Measurements from ENCODE around the gene AKAP13. TPM values are rescaled to one million over a fixed set of nuclear protein-coding genes. Genes with fewer than 3 reads are reported as not detected.
"Not testable (repeated sequence)": the region's sequence is repeated elsewhere in the genome, so short reads cannot be mapped to it uniquely, and the experiment has no call there.

The AKAP13 gene
- polyA plus RNA-seq, 4 donors = 39.4 to 71.6 (median 58.5) TPM

DNA sequence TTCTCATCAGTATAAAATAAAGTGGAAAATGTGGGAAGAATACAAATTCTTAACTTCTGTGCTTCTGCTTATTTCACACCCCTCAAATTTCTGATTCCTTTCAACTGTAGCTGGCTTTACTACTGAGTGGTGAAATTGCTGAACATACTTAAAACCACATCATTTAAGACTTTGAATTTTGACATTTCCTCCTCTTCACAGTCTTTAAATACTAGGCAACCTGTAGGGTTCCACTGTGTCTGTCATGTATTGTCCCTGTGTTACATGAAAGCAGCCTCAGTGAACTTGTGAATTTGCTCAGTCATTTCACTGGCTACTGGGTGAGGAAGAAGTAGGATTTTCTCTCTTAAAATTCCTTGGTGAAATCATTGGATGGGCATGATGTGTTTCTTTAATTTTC lies 101.1 kb downstream of the AKAP13 start:
- not testable (repeated sequence) for DNase-seq; H3K27ac ChIP-seq (ENCODE audit: low read depth in 1 of 3, low read length in 2 of 3); H3K4me1 ChIP-seq (ENCODE audit: control insufficient read depth in 3 of 3, insufficient read depth in 2 of 3, low read depth in 1 of 3, low read length in 2 of 3); H3K9me3 ChIP-seq (ENCODE audit: control insufficient read depth in 2 of 2, insufficient read depth in 1 of 2, low read depth in 1 of 2, low read length in 1 of 2); H3K36me3 ChIP-seq (ENCODE audit: control insufficient read depth in 3 of 3, insufficient read depth in 2 of 3, low read depth in 1 of 3, low read length in 3 of 3); H3K27me3 ChIP-seq (ENCODE audit: control insufficient read depth in 3 of 3, insufficient read depth in 3 of 3, low read length in 3 of 3); H3K4me3 ChIP-seq (ENCODE audit: low read depth in 1 of 3, low read length in 3 of 3); FAIRE-seq

DNA sequence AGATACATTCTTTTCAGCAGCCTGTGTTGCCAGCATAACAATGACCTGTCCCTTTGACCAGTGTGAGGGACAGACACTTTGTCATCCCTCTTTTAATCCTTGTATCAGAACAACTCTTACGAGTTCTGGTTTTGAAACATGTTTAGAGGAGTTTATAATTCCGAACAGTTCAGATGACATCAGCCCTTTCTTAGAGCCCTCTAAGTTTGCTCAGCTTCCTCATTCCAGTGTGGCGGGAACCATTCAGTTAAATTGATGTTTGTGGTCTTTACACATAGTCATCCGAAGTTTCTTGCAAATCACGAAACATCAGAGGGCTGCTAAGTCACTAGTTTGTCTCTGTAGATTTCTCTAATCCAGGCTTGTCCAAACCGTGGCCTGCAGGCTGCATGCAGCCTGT lies 102.5 kb downstream of the AKAP13 start:
- Histone ChIP-seq H3K4me3 (ENCODE audit: low read depth in 1 of 3, low read length in 3 of 3) (no peak overlapping the region), H3K9me3 (ENCODE audit: control insufficient read depth in 2 of 2, insufficient read depth in 1 of 2, low read depth in 1 of 2, low read length in 1 of 2) (no peaks in the 10 kb centered on the region), H3K27me3 (ENCODE audit: control insufficient read depth in 3 of 3, insufficient read depth in 3 of 3, low read length in 3 of 3) (no peaks in the 10 kb centered on the region), H3K36me3 (ENCODE audit: control insufficient read depth in 3 of 3, insufficient read depth in 2 of 3, low read depth in 1 of 3, low read length in 3 of 3) (peaks cover 0 to 5% (median 0%) of the 10 kb centered on the region in 3 donors), H3K4me1 (ENCODE audit: control insufficient read depth in 3 of 3, insufficient read depth in 2 of 3, low read depth in 1 of 3, low read length in 2 of 3) (peaks cover 0 to 2% (median 0%) of the 10 kb centered on the region in 3 donors), H3K27ac (ENCODE audit: low read depth in 1 of 3, low read length in 2 of 3) (peak overlapping the region in 1 of 3 donors; percentile 60)
- DNase-seq (no peak), FAIRE-seq (no peak)
- 54 to 79% (median 77%) methylated on average over 6 of the region's 6 CpGs for WGBS, 3 donors

DNA sequence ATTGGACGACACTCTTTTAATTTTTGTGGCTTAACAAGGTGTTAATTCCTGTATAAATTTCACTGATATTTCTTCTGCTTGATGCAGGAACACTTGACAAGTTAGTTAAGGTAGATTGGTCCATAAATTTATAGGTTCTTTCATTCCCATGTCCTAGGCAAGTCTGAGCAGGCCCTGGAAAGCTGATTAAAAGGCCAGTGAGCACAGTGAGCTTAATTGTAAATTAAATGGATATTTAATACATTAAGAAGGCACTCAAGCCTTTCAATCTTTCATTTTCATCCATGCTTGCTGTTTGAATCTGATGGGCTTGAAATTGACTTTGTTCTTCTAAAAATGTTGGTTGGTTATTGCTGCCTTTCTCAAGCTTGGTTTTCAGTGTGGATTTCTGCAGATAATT lies 103.6 kb downstream of the AKAP13 start:
- H3K36me3 ChIP-seq (ENCODE audit: control insufficient read depth in 3 of 3, insufficient read depth in 2 of 3, low read depth in 1 of 3, low read length in 3 of 3); FAIRE-seq; H3K4me1 ChIP-seq (ENCODE audit: control insufficient read depth in 3 of 3, insufficient read depth in 2 of 3, low read depth in 1 of 3, low read length in 2 of 3): not testable (repeated sequence)

DNA sequence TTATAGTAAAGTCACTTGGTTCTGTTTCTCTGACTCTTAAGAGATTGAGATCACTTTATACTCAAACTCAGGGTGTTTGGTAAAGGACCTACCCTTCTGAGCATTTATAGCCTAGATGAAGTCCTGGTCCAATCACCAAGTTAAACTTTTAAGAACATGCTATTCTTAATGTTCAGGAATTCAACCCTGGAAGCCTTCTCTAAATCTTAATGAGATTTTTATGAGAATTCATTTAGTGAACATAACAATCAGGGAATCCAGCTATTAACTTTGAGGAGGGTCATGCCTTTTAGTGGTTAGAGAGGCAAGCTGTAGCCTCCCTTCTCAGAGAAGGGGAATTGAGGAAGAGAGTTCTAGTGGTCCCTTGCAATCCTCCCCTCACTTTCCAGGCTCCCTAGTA lies 104.5 kb downstream of the AKAP13 start:
- not testable (repeated sequence) for H3K27me3 ChIP-seq (ENCODE audit: control insufficient read depth in 3 of 3, insufficient read depth in 3 of 3, low read length in 3 of 3); FAIRE-seq; H3K27ac ChIP-seq (ENCODE audit: low read depth in 1 of 3, low read length in 2 of 3); H3K9me3 ChIP-seq (ENCODE audit: control insufficient read depth in 2 of 2, insufficient read depth in 1 of 2, low read depth in 1 of 2, low read length in 1 of 2); H3K4me1 ChIP-seq (ENCODE audit: control insufficient read depth in 3 of 3, insufficient read depth in 2 of 3, low read depth in 1 of 3, low read length in 2 of 3); DNase-seq; H3K36me3 ChIP-seq (ENCODE audit: control insufficient read depth in 3 of 3, insufficient read depth in 2 of 3, low read depth in 1 of 3, low read length in 3 of 3); H3K4me3 ChIP-seq (ENCODE audit: low read depth in 1 of 3, low read length in 3 of 3)

More for the DNA sequence above, 103.6 kb downstream of the AKAP13 start:
- H3K4me3 ChIP-seq (ENCODE audit: low read depth in 1 of 3, low read length in 3 of 3); H3K27ac ChIP-seq (ENCODE audit: low read depth in 1 of 3, low read length in 2 of 3); H3K27me3 ChIP-seq (ENCODE audit: control insufficient read depth in 3 of 3, insufficient read depth in 3 of 3, low read length in 3 of 3); H3K9me3 ChIP-seq (ENCODE audit: control insufficient read depth in 2 of 2, insufficient read depth in 1 of 2, low read depth in 1 of 2, low read length in 1 of 2); DNase-seq: not testable (repeated sequence)
- WGBS, 3 donors = 92 to 100% (median 93%) methylated on average over 1 of the region's 1 CpG

DNA sequence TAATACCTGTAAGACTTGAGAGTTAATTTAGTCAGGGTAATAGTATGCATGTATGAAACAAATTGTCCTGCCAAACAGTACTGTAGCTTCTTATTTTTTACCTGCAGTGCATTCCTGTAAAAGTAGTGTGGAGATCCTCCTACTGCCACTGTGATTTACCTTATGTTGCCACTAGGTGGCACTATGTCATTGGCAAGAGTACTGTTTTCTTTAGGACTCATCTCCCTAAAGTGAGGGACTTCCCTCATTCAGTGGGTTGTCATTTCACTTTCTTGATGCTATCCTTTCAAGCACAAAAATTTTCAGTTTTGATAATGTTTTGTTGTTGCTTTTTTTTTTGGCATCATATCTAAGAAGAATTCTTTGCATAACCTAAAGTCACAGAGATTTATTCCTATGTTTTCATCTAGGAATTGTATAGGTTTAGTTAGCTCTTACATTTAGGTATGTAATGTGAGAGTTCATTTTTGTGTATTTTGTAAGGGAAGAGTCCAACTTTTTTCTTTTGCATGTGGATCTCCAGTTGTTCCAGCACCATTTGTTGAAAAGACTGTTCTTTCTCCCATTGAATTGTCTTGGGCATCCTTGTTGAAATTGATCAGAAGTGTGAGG lies 105.7 kb downstream of the AKAP13 start:
- DNase-seq (peak; percentile 81 to 86), FAIRE-seq (peak; percentile 80)
- Histone ChIP-seq H3K9me3 (ENCODE audit: control insufficient read depth in 2 of 2, insufficient read depth in 1 of 2, low read depth in 1 of 2, low read length in 1 of 2) (no peaks in the 10 kb centered on the region), H3K27me3 (ENCODE audit: control insufficient read depth in 3 of 3, insufficient read depth in 3 of 3, low read length in 3 of 3) (no peaks in the 10 kb centered on the region), H3K4me1 (ENCODE audit: control insufficient read depth in 3 of 3, insufficient read depth in 2 of 3, low read depth in 1 of 3, low read length in 2 of 3) (peaks cover 0 to 6% (median 0%) of the 10 kb centered on the region in 3 donors), H3K27ac (ENCODE audit: low read depth in 1 of 3, low read length in 2 of 3) (no peak overlapping the region), H3K4me3 (ENCODE audit: low read depth in 1 of 3, low read length in 3 of 3) (no peak overlapping the region), H3K36me3 (ENCODE audit: control insufficient read depth in 3 of 3, insufficient read depth in 2 of 3, low read depth in 1 of 3, low read length in 3 of 3) (peaks cover 0 to 7% (median 0%) of the 10 kb centered on the region in 3 donors)

DNA sequence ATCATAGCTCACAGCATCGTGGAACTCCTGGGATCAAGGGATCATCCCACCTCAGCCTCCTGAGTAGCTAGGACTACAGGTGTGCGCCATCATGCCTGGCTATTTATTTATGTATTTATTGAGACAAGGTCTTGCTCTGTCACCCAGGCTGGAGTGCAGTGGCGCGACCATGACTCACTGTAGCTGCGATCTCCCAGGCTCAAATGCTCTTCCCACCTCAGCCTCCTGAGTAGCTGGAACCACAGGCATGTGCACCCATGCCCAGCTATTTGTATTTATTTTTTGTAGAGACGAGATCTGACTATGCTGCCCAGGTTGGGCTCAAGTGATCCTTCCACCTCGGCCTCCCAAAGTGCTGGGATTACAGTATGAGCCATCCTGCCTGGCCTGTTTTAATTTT lies 107.4 kb downstream of the AKAP13 start:
- not testable (repeated sequence) for H3K36me3 ChIP-seq (ENCODE audit: control insufficient read depth in 3 of 3, insufficient read depth in 2 of 3, low read depth in 1 of 3, low read length in 3 of 3); FAIRE-seq

DNA sequence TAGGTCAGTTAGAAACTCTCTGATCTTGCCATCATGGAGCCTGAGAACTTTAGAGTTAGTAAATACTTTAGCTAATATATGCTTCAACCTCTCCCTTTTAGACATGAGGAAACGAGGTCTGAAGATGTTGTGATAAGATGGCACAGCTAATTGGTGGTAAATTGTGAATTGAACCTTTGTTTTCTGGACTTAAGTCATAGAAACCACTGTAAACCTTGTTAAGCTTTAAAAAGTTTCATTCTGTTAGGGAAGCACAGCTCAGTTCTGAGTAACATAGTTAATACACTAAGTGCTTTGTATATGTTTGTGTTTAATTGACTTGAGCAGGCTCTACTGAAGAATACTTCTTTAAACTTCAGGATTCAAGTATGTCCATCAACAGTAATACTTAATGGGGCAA lies 108.6 kb downstream of the AKAP13 start:
- peak overlapping the region in 1 of 3 donors; percentile 55 for H3K27ac ChIP-seq (ENCODE audit: low read depth in 1 of 3, low read length in 2 of 3)
- 7 to 60% (median 23%) methylated on average over 1 of the region's 1 CpG for WGBS, 3 donors
- DNase-seq (peak; percentile 25 to 60), FAIRE-seq (no peak)
- H3K4me3 ChIP-seq (ENCODE audit: low read depth in 1 of 3, low read length in 3 of 3) = no peak overlapping the region
- peaks cover 0 to 7% (median 0%) of the 10 kb centered on the region in 3 donors for H3K36me3 ChIP-seq (ENCODE audit: control insufficient read depth in 3 of 3, insufficient read depth in 2 of 3, low read depth in 1 of 3, low read length in 3 of 3)
- H3K9me3 ChIP-seq (ENCODE audit: control insufficient read depth in 2 of 2, insufficient read depth in 1 of 2, low read depth in 1 of 2, low read length in 1 of 2) = no peaks in the 10 kb centered on the region
- no peaks in the 10 kb centered on the region for H3K27me3 ChIP-seq (ENCODE audit: control insufficient read depth in 3 of 3, insufficient read depth in 3 of 3, low read length in 3 of 3)
- H3K4me1 ChIP-seq (ENCODE audit: control insufficient read depth in 3 of 3, insufficient read depth in 2 of 3, low read depth in 1 of 3, low read length in 2 of 3) = peaks cover 0 to 11% (median 0%) of the 10 kb centered on the region in 3 donors

More for the DNA sequence above, 107.4 kb downstream of the AKAP13 start:
- H3K4me1 ChIP-seq (ENCODE audit: control insufficient read depth in 3 of 3, insufficient read depth in 2 of 3, low read depth in 1 of 3, low read length in 2 of 3); DNase-seq; H3K27me3 ChIP-seq (ENCODE audit: control insufficient read depth in 3 of 3, insufficient read depth in 3 of 3, low read length in 3 of 3); H3K9me3 ChIP-seq (ENCODE audit: control insufficient read depth in 2 of 2, insufficient read depth in 1 of 2, low read depth in 1 of 2, low read length in 1 of 2); H3K4me3 ChIP-seq (ENCODE audit: low read depth in 1 of 3, low read length in 3 of 3); H3K27ac ChIP-seq (ENCODE audit: low read depth in 1 of 3, low read length in 2 of 3): not testable (repeated sequence)
- whole genome bisulfite sequencing, 3 donors = 91 to 92% (median 91%) methylated on average over 7 of the region's 7 CpGs

DNA sequence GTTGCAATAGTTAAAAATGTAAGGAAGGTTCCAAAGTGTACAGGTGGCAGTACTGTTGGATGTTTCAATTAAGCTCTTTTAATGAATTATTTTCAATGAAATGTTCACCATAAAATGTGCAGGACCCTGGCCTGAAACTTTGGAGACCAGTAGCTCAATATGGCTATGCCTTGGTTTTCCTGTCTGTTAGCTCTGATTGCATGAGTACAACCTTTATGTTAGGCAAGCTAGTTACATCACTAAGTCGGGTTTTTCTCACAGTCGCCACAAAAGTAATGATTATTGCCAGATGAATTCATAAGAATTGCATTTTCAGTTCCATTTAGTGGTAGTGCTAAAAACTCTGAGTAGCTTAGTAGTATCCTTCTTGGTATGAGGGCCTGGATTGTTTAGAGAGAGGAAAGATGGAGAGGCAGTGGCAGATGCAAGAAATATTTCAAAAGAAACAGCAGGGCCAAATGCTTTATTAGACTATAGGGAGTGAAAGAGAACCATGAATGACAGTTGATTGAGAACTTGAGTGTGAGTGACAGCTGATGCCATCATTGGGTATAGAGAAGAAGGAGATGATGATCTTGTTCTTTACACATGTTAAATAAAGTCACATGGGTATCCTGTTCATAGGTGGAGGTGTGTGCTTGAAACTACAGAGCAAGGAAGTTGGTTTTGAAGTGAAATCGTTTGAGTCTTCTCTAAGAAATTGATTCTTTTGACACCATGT lies 109.5 kb downstream of the AKAP13 start:
- peaks cover 0 to 19% (median 0%) of the 10 kb centered on the region in 3 donors for H3K4me1 ChIP-seq (ENCODE audit: control insufficient read depth in 3 of 3, insufficient read depth in 2 of 3, low read depth in 1 of 3, low read length in 2 of 3)
- H3K4me3 ChIP-seq (ENCODE audit: low read depth in 1 of 3, low read length in 3 of 3) = no peak overlapping the region
- peaks cover 0 to 7% (median 0%) of the 10 kb centered on the region in 3 donors for H3K36me3 ChIP-seq (ENCODE audit: control insufficient read depth in 3 of 3, insufficient read depth in 2 of 3, low read depth in 1 of 3, low read length in 3 of 3)
- no peak for DNase-seq
- no peak for FAIRE-seq
- no peaks in the 10 kb centered on the region for H3K27me3 ChIP-seq (ENCODE audit: control insufficient read depth in 3 of 3, insufficient read depth in 3 of 3, low read length in 3 of 3)
- H3K27ac ChIP-seq (ENCODE audit: low read depth in 1 of 3, low read length in 2 of 3) = peak overlapping the region in 1 of 3 donors; percentile 55
- H3K9me3 ChIP-seq (ENCODE audit: control insufficient read depth in 2 of 2, insufficient read depth in 1 of 2, low read depth in 1 of 2, low read length in 1 of 2) = no peaks in the 10 kb centered on the region
- WGBS, 3 donors = 67 to 78% (median 73%) methylated on average over 3 of the region's 3 CpGs
